ENCODE measurements around the gene RTL9. TPM values are rescaled to one million over a fixed set of nuclear protein-coding genes. Genes with fewer than 3 reads are reported as not detected.

Gene RTL9
- total RNA-seq (not detected), total RNA-seq (0 reads per million in 2 donors)

DNA sequence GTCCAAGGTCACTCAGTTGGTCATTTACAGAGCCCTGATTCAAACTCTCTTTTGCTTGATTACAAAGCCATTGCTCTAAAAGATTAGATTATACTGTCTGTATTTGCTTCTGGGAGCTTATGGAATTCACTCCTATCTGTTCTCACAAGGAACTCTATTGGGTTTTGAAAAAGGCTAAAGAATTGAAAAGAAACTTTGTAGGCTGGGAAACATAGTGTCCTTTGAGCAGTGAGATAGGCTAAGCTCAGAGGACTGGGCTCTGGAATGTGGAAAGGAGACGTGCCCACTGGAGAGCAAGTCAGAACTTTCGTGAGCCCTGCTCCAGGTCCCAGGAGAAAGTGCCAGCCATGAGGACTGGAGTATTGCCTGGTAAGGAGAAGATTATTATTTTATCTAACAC is at the start of gene RTL9:
Gene RTL9 (plus strand): TSS at position 301 of the 400 bp plus-strand sequence. CDS start 91,770 bp downstream, outside the sequence.
- H3K27me3 Mint-ChIP-seq: no peaks in the 10 kb centered on the region
- DNase-seq (no peak), ATAC-seq (no peak)

DNA sequence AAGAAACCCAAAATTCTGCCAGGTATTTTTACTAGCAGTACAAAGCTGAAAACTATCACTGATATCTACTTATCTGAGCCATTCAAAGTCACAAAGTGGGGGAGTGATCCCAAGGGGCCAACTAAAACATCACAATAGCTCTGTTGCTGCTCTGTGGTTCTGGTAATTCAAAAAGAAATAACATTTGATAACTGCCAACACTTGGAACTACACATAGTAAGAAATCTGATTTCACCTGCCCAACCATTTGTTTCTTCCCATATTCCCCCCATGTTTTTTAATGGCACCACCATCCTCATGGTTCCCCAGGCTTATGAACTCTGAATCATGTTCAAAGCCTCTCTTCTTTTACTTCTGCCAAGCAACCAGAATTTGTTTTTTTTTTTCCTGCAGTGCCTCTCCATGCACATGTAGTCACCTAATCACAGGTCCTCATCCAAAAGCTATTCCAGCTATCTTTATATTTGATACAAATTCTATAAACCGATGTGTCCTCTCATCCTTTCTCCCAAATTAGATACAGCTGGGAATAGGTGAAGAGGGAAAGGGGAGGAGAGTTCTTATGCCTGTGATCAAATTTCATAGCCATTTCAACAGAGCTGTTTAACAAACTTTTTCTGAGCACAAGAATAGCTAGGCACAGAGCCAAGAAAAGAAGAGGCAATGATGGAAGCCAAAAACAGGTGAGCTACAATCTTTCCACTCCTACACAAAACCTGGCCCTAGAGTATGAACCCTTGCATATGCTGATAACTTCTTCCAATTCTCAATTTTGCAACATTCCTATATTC is 48.5 kb upstream of the RTL9 start:
- Mint-ChIP-seq H3K4me3 (peak overlapping the region; percentile 70), H3K27ac (peak overlapping the region; percentile 84), H3K27me3 (no peaks in the 10 kb centered on the region), H3K4me1 (peaks cover 33% of the 10 kb centered on the region), H3K36me3 (ENCODE audit: low read depth) (no peaks in the 10 kb centered on the region)
- no peak for DNase-seq
- no peaks in the 10 kb centered on the region for H3K9me3 ChIP-seq (ENCODE audit: control insufficient read depth, low read length, poor library complexity, severe bottlenecking)
- ATAC-seq: no peak

More for the DNA sequence above, at the start of gene RTL9:
- no peaks in the 10 kb centered on the region for H3K36me3 Mint-ChIP-seq (ENCODE audit: low read depth)
- H3K4me1 Mint-ChIP-seq: no peaks in the 10 kb centered on the region
- H3K4me3 Mint-ChIP-seq: no peak within 1 kb of the TSS
- H3K9me3 ChIP-seq (ENCODE audit: control insufficient read depth, low read length, poor library complexity, severe bottlenecking): no peaks in the 10 kb centered on the region
- no peak within 1 kb of the TSS for H3K27ac Mint-ChIP-seq

DNA sequence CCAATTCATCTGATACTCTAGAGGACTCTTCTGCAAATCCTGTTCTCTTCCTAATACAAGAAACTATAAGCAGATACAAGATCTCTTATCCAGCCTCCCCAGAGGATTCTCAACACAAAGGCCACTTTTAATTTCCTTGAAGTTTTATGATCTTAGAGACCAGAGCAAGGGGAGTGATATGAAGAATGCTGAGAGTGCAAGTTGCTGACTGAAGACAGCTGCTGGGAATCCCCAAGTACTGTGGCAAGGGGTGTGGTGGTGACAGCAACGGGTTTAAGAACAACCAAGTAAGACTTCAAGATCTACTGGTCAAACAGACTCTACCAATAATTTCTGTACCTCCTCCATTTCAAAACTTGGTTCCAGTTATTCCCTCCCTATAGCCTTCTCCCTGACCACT is 47.8 kb upstream of the RTL9 start:
- no peaks in the 10 kb centered on the region for H3K9me3 ChIP-seq (ENCODE audit: control insufficient read depth, low read length, poor library complexity, severe bottlenecking)
- ATAC-seq: peak; percentile 99
- H3K4me1 Mint-ChIP-seq: peaks cover 36% of the 10 kb centered on the region
- H3K4me3 Mint-ChIP-seq: peak overlapping the region; percentile 70
- H3K27ac Mint-ChIP-seq: peak overlapping the region; percentile 84
- peak in 2 of 3 donors; percentile 6 to 7 for DNase-seq
- no peaks in the 10 kb centered on the region for H3K27me3 Mint-ChIP-seq
- H3K36me3 Mint-ChIP-seq (ENCODE audit: low read depth): no peaks in the 10 kb centered on the region

DNA sequence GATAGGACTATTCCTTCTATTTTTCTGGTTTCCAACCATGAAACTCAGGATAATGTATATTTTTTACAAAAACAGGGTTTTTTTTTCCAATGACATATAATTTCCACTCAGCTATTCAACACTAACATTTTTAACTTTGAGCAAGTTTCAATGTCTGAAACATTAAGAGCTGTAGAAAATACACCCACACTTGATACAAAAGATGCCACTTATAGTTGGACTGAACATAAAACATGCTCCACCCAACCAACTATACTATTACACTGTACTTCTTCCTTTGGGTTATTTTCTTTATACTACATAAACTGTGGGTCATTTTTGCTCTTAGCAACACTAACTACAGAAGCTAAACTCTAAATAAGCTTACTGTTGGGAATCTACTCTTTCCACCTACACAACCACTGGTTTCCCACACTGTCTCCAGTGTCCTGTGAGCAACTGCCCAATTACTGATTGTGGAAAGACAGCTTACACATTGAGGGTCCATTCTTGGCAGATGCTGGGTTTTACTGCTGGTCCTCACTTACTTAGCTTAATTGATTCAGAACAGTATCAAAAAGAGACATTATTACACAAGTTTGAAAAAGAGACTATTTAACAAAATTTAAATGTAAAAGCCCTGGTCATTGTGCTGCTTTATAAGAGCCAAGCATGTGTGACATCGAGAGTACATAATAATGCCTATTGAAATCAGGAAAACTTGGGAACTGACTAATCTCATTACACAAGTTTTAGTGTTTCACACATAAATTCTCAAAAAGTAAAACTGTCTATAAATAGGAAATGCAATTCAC is 47.0 kb upstream of the RTL9 start:
- ATAC-seq (no peak), DNase-seq (no peak)
- H3K9me3 ChIP-seq (ENCODE audit: control insufficient read depth, low read length, poor library complexity, severe bottlenecking): no peaks in the 10 kb centered on the region
- Mint-ChIP-seq H3K27ac (peak overlapping the region; percentile 84), H3K36me3 (ENCODE audit: low read depth) (no peaks in the 10 kb centered on the region), H3K27me3 (no peaks in the 10 kb centered on the region), H3K4me3 (peak overlapping the region; percentile 25), H3K4me1 (peaks cover 36% of the 10 kb centered on the region)

DNA sequence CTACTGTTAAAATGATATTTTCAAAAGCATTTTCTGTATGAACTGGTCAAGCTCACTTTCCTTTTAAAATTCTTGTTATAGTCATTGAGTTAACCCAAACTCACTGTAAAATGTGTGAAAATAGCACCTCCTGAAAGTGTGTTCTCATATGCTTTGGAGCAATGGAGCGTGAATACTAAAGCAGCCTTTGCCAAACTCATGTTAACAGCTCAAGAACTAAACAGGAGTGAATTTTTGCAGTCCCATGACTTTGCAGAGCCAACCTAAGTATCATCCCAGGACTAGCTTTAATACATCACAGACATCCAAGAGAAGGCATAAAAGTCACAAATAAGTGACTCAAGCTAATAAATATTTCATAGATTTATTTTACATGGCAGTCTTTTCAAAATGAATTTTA is 43.1 kb upstream of the RTL9 start:
- Mint-ChIP-seq H3K27me3 (no peaks in the 10 kb centered on the region), H3K4me3 (no peak overlapping the region), H3K4me1 (peaks cover 21% of the 10 kb centered on the region), H3K36me3 (ENCODE audit: low read depth) (no peaks in the 10 kb centered on the region), H3K27ac (peak overlapping the region; percentile 93)
- DNase-seq (no peak), ATAC-seq (no peak)
- H3K9me3 ChIP-seq (ENCODE audit: control insufficient read depth, low read length, poor library complexity, severe bottlenecking): no peaks in the 10 kb centered on the region

DNA sequence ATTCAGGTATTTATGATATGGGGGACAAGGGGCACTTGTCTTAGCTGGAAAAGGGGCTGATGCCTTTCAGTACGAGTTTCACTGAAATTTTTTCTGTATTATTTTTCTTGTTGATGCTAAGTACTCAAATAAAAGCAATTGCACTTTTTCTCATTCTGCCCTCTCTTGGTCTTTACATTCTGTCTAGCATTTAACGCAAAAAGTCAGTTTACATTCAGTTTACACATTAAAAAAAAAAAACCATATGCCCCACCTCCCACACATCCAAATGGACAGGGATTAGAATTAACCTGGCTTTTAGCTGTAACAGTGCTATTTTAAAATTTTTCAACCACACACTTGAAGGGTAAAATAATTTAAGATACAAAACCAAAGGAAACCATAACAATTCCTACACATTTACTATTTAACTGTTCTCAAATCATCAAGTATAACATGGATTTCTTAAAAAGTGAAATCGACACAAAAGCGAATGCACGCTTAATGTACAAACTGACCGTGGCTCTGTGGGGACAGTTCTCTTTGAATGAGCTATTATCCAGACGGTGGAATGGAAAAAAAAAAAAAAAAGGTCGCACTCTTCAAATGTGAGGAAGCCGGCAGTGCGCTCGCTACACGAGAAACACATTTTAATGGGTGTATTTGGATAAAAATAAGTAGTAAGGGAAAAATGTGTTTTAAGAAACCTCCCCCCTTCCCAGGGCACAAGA is 42.1 kb upstream of the RTL9 start:
- no peaks in the 10 kb centered on the region for H3K27me3 Mint-ChIP-seq
- ATAC-seq (no peak), DNase-seq (no peak)
- H3K9me3 ChIP-seq (ENCODE audit: control insufficient read depth, low read length, poor library complexity, severe bottlenecking): no peaks in the 10 kb centered on the region
- H3K27ac Mint-ChIP-seq: peak overlapping the region; percentile 93
- H3K36me3 Mint-ChIP-seq (ENCODE audit: low read depth): no peaks in the 10 kb centered on the region
- peak overlapping the region; percentile 92 for H3K4me3 Mint-ChIP-seq
- peaks cover 14% of the 10 kb centered on the region for H3K4me1 Mint-ChIP-seq

DNA sequence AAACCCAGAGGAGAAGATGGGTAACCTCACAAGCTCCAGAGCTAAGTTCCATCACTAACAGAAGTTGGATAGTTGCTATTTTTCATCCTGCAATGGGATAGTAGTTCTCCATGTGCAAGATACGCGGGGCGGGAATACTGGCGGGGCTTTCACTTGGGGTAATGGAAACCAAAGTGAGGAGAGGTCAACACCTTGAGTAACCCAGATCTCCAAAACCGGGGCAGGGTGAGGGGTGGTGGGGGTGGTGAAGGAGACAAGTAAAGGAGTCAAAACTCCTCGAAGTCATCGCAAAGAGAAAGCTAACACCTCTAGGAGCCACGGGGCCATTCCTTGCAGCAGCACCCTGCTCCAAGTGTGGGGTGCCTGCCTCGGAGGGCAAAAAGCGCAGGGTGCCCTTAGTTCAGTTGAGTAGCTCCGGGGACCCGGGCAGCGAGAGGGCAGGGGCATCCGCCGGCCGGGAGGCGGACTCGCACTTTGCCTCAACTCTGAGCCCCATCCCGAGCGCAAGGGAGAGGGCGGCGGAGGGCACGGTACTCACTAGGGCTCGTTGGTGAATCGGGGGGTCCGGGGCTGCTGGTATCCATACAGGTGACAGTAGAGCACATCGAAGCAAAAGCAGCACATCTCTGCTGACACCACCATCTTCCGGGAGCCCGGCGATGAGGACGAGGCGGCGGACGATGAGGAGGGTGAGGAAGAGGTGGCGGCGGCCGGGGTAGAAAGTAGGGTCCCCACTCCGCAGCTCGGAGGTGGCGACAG is 41.4 kb upstream of the RTL9 start:
- H3K4me1 Mint-ChIP-seq: peaks cover 17% of the 10 kb centered on the region
- H3K4me3 Mint-ChIP-seq: peak overlapping the region; percentile 92
- DNase-seq (peak in 2 of 3 donors; percentile 6 to 11), ATAC-seq (peak; percentile 32)
- H3K9me3 ChIP-seq (ENCODE audit: control insufficient read depth, low read length, poor library complexity, severe bottlenecking): no peaks in the 10 kb centered on the region
- H3K36me3 Mint-ChIP-seq (ENCODE audit: low read depth): no peaks in the 10 kb centered on the region
- H3K27ac Mint-ChIP-seq: peak overlapping the region; percentile 93
- no peaks in the 10 kb centered on the region for H3K27me3 Mint-ChIP-seq

DNA sequence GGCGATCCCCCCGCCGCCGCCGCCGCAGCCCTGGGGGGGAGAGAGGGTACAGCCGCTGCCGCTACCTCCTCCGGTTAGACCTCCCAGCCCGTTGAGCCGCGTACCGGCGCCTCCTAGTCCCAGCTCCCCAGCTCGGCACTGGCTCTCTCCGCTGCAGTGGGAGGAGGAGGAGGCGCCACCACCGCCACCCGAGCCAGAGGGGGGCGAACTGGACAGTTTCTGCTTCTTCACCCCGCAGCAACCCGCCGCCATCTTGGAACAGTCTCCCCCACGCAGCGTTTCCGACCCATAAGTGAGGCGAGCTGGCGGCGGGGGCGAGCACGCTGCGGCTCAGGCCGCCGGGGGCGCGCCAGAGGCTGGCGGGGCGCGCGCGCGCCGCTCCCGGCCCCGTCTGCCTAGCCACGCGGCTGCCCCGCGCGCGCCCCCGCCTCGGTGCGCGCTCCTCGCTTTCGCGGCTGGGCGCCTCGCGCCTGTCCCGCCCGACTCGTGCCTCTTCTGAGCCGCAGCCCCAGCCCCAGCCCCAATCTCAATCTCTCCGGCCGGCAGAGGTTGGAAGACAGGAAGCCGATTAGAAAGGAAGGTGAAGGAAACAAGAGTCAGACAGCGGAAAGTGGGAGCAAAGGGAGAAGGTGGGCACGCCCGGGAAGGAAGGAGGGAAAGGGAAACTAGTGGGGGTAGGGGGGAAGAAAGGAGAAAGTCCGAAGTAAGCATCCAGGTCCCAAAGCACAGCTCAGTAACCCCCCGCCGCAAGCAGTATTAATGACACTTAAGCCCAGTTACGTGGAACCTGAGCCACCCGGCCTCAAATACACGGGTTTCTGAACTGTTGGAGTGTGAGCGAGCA is 40.6 kb upstream of the RTL9 start, which contains the start of gene AMMECR1:
Gene AMMECR1 (minus strand): TSS at position 266 of the 844 bp plus-strand sequence. CDS start 14 bp downstream, at position 252.
- peak; percentile 89 for ATAC-seq
- DNase-seq: peak; percentile 69 to 76 (median 73)
- Mint-ChIP-seq H3K36me3 (ENCODE audit: low read depth) (no peaks in the 10 kb centered on the region), H3K27ac (peak within 1 kb of the TSS; percentile 93), H3K27me3 (no peaks in the 10 kb centered on the region), H3K4me3 (peak within 1 kb of the TSS; percentile 92), H3K4me1 (peaks cover 19% of the 10 kb centered on the region)
- no peaks in the 10 kb centered on the region for H3K9me3 ChIP-seq (ENCODE audit: control insufficient read depth, low read length, poor library complexity, severe bottlenecking)

DNA sequence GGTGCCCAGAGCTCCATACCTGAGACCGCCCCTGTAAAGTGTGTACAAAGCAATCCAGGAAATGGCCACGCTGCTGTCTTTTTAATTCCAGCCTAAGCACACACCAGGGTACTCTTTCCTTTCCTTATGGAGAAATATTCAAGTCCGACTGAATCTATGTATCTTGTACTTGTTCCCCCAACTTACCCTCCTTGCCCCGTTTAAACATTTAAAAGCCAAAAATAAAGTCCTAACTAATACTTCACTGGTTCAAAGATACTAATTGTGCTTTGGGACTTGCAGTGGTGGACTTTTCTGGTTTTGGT is 40.0 kb upstream of the RTL9 start:
- ATAC-seq (no peak), DNase-seq (peak in 1 of 3 donors; percentile 5)
- peak overlapping the region; percentile 93 for H3K27ac Mint-ChIP-seq
- no peaks in the 10 kb centered on the region for H3K36me3 Mint-ChIP-seq (ENCODE audit: low read depth)
- H3K4me1 Mint-ChIP-seq: peaks cover 15% of the 10 kb centered on the region
- H3K9me3 ChIP-seq (ENCODE audit: control insufficient read depth, low read length, poor library complexity, severe bottlenecking): no peaks in the 10 kb centered on the region
- H3K27me3 Mint-ChIP-seq: no peaks in the 10 kb centered on the region
- H3K4me3 Mint-ChIP-seq: peak overlapping the region; percentile 92

DNA sequence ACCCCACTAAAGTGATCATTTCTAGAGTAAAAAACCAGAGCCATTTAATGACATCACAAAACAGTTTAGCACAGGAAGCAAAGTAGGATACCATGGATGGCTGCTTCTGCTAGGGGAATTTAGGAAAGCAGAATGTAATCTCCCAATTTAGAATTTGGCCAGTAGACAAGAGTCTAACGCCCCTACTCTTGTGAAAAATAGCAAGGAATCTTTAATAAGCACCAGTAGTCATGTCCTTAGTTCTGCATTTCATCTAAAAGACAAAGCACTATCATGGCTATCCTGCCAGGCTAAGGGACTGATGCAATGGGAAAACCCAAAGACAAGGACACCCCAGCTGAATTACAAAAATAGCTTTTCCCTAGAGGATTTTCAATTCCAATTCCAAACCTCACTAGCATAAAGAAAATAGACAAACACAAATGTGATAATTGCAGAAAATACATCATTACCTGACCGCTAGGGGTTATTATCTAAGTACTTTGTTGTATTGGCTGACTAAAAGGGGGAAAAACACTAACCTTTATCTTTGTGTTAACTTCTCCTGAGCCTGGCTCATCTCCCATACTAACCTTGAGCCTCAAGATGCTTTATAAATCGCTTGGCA is 38.2 kb upstream of the RTL9 start:
- Mint-ChIP-seq H3K27me3 (no peaks in the 10 kb centered on the region), H3K4me3 (no peak overlapping the region), H3K36me3 (ENCODE audit: low read depth) (no peaks in the 10 kb centered on the region), H3K4me1 (peaks cover 7% of the 10 kb centered on the region), H3K27ac (no peak overlapping the region)
- no peaks in the 10 kb centered on the region for H3K9me3 ChIP-seq (ENCODE audit: control insufficient read depth, low read length, poor library complexity, severe bottlenecking)
- ATAC-seq: no peak
- DNase-seq: no peak

DNA sequence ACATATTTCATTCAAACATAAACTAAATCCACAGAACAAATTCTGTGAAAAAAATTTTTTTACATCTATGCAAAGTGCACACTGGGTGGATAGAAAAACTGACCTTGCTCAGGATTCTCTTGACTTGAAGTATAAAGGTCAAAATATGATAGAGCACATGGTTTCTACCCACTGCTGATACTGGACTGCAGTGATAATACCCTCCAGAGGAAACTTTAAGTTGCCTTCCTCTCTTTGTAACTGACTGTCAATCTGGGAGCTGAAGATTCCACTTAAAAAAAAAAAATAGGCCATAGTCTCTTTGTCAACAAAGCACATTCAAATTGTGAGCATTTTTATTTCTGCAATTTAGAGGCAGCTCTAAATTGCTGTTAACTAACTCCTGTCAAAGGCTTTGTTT is 37.6 kb upstream of the RTL9 start:
- no peak overlapping the region for H3K4me3 Mint-ChIP-seq
- peaks cover 6% of the 10 kb centered on the region for H3K4me1 Mint-ChIP-seq
- peaks cover 2% of the 10 kb centered on the region for H3K36me3 Mint-ChIP-seq (ENCODE audit: low read depth)
- ATAC-seq: no peak
- no peaks in the 10 kb centered on the region for H3K9me3 ChIP-seq (ENCODE audit: control insufficient read depth, low read length, poor library complexity, severe bottlenecking)
- no peaks in the 10 kb centered on the region for H3K27me3 Mint-ChIP-seq
- no peak overlapping the region for H3K27ac Mint-ChIP-seq
- DNase-seq: no peak

DNA sequence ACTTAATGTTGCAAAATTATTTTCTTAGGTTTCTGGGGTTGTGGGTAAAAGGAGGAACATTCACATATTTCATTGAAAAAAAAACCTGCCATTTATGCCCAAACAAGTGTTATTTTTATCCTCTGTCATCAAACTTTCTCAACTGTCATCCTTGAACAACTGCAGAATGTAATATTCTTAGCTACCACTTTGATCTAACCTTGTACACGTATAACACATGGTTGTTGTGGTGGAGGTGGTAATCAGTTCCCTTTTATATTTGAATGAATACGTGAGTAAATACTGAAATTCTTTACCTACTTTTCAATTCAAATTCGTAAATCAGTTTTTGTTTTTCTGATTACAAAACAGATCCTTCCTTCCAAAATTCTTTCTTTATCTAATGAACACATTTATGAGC is 37.0 kb upstream of the RTL9 start:
- Mint-ChIP-seq H3K4me3 (no peak overlapping the region), H3K27me3 (no peaks in the 10 kb centered on the region), H3K27ac (no peak overlapping the region), H3K4me1 (peaks cover 6% of the 10 kb centered on the region), H3K36me3 (ENCODE audit: low read depth) (peaks cover 2% of the 10 kb centered on the region)
- H3K9me3 ChIP-seq (ENCODE audit: control insufficient read depth, low read length, poor library complexity, severe bottlenecking): no peaks in the 10 kb centered on the region
- ATAC-seq (no peak), DNase-seq (no peak)
